Ovary (tissue), 9 donors: Measurements from ENCODE around the gene NDUFS4. TPM values are rescaled to one million over a fixed set of nuclear protein-coding genes. Genes with fewer than 3 reads are reported as not detected.
"Not testable (repeated sequence)": the region's sequence is repeated elsewhere in the genome, so short reads cannot be mapped to it uniquely, and the experiment has no call there.

Experiments
- DNase-seq, 5 donors: peaks; one replicate each; pipeline ENCODE4 v3.0.0-alpha.2; 2019 to 2020
- H3K27ac ChIP-seq, 2 donors: fragments of 200-600 bp; one replicate each; pipeline versions ENCODE4 v1.5.1 to v1.8.0; 2019 to 2022
- H3K27me3 ChIP-seq: fragments of 200-600 bp; one replicate; pipeline ENCODE4 v1.8.0; 2022
- H3K36me3 ChIP-seq: fragments of 200-600 bp; sonication (generic); one replicate; pipeline ENCODE4 v1.5.1; 2019
- H3K4me1 ChIP-seq: one replicate; pipeline ENCODE4 v1.8.1; 2013; ENCODE audit warnings: mild to moderate bottlenecking, moderate library complexity; ENCODE audit not compliant: insufficient read depth
- H3K4me3 ChIP-seq: fragments of 200-600 bp; sonication (generic); one replicate; pipeline ENCODE4 v1.5.1; 2017
- H3K9me3 ChIP-seq, 2 donors: fragments of 200-600 bp in 1 of 2; sonication (generic) in 1 of 2; one replicate each; pipeline versions ENCODE4 v1.5.1 to v1.8.1; 2013 to 2019; ENCODE audit warnings: mild to moderate bottlenecking in 1 of 2, moderate library complexity in 1 of 2
- CTCF ChIP-seq, 3 donors: fragments of 450-650 bp in 2 of 3; fragments of 200-600 bp in 1 of 3; IDR thresholded peaks; one replicate each; pipeline versions ENCODE4 v1.5.1 to v1.8.0; 2016 to 2022; ENCODE audit warnings: antibody characterized with exemption in 3 of 3, mild to moderate bottlenecking in 1 of 3
- EP300 ChIP-seq: sonication (generic); formaldehyde crosslinking; IDR thresholded peaks from one replicate; pipeline ENCODE4 v1.6.1; 2017; ENCODE audit warnings: antibody characterized with exemption
- POLR2A ChIP-seq: fragments of 450-650 bp; IDR thresholded peaks from one replicate; pipeline ENCODE4 v1.6.1; 2017; ENCODE audit warnings: antibody characterized with exemption, mild to moderate bottlenecking, moderate library complexity
- WGBS, 3 donors: extraction: QIAGEN DNeasy Blood & Tissue Kit in 1 of 3; methylation state at CpG; one replicate each; pipeline versions ENCODE4 v1.1.5 to v1.1.7; 2013 to 2017; 5-methylcytosine and 5-hydroxymethylcytosine counted together
- intact Hi-C, 4 donors: fragments of 100-400 bp; cut with DNase I; formaldehyde crosslinking; loops; one replicate each; pipeline versions ENCODE4 v1.11.0 to v1.15.1; 2022 to 2023
- polyA plus RNA-seq, 2 donors: library from polyadenylated mRNA; stranded (reverse); fragments of 200-250 nt in 1 of 2; fragments of 350-450 nt in 1 of 2; fragmentation: Illumina TruSeq in 1 of 2; extraction: RNeasy Lipid Tissue Mini Kit (QIAGEN cat#74804) in 1 of 2; gene quantifications; one replicate each; pipeline ENCODE4 v1.2.3, GENCODE V29; 2013 to 2014
- total RNA-seq, 7 donors: library from RNA; depleted of rRNA in 2 of 7; stranded (reverse); fragments of >200 nt in 2 of 7; fragmentation: NEBNext Ultra II Directional in 3 of 7; extraction: Animal tissue kit (Norgen Biotek cat#: 25700) in 3 of 7; gene quantifications; one replicate each; pipeline versions ENCODE4 v1.1.0 to v1.2.4, GENCODE V29; 2016 to 2023
- donor health status: DM: no; HTN: no; CAD: no; lungs with moderate emphysema.
- donor health status: DM: no; HTN: no; CAD: no.
- donor health status: Bipolar disorder and iron deficiency.
- donor health status: DM: yes; HTN: yes; CAD: no.
- donor health status: DM: no; HTN: no; CAD: no.
- donor health status: DM: yes; HTN: yes; CAD: no.

NDUFS4 gene
- total and polyA plus RNA-seq, 9 donors, result 75.1 to 145 (median 101) TPM

- no peak for TF ChIP-seq CTCF (IDR thresholded peaks at IDR 0.05)
- no peak for TF ChIP-seq EP300
- TF ChIP-seq POLR2A, result no peak
- H3K9me3 ChIP-seq, result no peaks in the 10 kb centered on the region
- no peak overlapping the region for H3K4me3 ChIP-seq
- H3K36me3 ChIP-seq, result no peaks in the 10 kb centered on the region
- no peak overlapping the region for H3K27ac ChIP-seq
- no peaks in the 10 kb centered on the region for H3K27me3 ChIP-seq
- WGBS, 3 donors, result 14 to 20% (median 15%) methylated on average over 3 of the region's 3 CpGs
- intact Hi-C loops, result no loop called here
- peaks cover 4% of the 10 kb centered on the region for H3K4me1 ChIP-seq
- no peak for DNase-seq
These were observed 81.6 kb downstream of the NDUFS4 start for GRCh38 chr5:53642061-53642460.

DNA sequence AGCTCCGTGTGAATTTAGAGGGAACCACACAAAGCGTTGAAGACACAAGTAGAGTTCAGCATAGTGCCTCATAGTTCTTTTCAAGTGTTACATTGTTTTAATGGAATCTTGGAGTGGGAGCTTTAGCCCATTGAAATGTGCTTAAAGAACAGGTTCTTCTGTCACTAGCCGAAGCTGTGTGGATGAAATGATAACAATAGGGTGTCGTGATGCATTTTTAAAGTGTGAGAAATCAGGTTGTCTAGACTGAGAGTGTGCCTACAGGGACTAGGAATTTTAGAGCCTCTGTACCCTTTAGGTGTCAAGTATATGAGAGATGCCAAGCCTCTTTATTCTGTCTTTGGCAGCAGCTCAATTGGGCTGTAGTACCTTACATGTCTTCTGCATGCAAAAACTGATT is 83.0 kb downstream of the NDUFS4 start:
- DNase-seq, result no peak
- 95 to 97% (median 96%) methylated on average over 4 of the region's 4 CpGs for WGBS, 3 donors
- H3K27me3 ChIP-seq, result no peaks in the 10 kb centered on the region
- intact Hi-C loops, result no loop called here
- no peak for TF ChIP-seq POLR2A
- no peak for TF ChIP-seq CTCF (IDR thresholded peaks at IDR 0.05)
- TF ChIP-seq EP300, result no peak
- H3K4me1 ChIP-seq, result peaks cover 4% of the 10 kb centered on the region
- H3K27ac ChIP-seq, result no peak overlapping the region
- no peaks in the 10 kb centered on the region for H3K36me3 ChIP-seq
- H3K9me3 ChIP-seq, result no peaks in the 10 kb centered on the region
- H3K4me3 ChIP-seq, result no peak overlapping the region

DNA sequence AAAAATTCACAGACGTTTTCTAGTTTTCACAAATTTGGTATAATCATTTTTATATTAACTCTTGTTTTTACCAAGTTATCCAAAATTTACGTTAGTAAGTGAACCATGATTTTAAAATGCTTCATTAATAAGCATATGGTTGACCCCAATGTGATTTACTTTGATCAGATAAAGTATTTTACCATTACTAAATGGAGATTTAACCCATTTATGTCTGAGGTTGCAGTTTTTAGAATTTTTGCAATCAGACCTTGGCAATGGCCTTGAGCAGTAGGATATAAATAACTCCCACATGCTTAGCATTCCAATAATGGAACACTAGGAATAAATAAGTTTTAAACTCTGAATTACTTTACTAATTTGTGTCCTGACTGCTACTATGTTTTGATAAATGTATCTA is 84.6 kb downstream of the NDUFS4 start:
- TF ChIP-seq EP300 (no peak), CTCF (IDR thresholded peaks at IDR 0.05) (no peak), POLR2A (no peak)
- Histone ChIP-seq H3K4me3 (no peak overlapping the region), H3K27me3 (no peaks in the 10 kb centered on the region), H3K9me3 (no peaks in the 10 kb centered on the region), H3K27ac (no peak overlapping the region), H3K4me1 (peaks cover 4% of the 10 kb centered on the region), H3K36me3 (no peaks in the 10 kb centered on the region)
- 22 to 47% (median 37%) methylated on average over 2 of the region's 2 CpGs for WGBS, 3 donors
- intact Hi-C loops, result no loop called here
- DNase-seq, result no peak

GRCh38 chr5:53649352-53649751 is 88.9 kb downstream of the NDUFS4 start:
- WGBS, 3 donors, result 96 to 100% (median 100%) methylated on average over 2 of the region's 2 CpGs
- Histone ChIP-seq H3K4me3 (no peak overlapping the region), H3K9me3 (no peaks in the 10 kb centered on the region), H3K27ac (no peak overlapping the region), H3K27me3 (no peaks in the 10 kb centered on the region), H3K36me3 (no peaks in the 10 kb centered on the region), H3K4me1 (no peaks in the 10 kb centered on the region)
- intact Hi-C loops, result no loop called here
- no peak for DNase-seq
- TF ChIP-seq POLR2A (no peak), EP300 (no peak), CTCF (IDR thresholded peaks at IDR 0.05) (no peak)

DNA sequence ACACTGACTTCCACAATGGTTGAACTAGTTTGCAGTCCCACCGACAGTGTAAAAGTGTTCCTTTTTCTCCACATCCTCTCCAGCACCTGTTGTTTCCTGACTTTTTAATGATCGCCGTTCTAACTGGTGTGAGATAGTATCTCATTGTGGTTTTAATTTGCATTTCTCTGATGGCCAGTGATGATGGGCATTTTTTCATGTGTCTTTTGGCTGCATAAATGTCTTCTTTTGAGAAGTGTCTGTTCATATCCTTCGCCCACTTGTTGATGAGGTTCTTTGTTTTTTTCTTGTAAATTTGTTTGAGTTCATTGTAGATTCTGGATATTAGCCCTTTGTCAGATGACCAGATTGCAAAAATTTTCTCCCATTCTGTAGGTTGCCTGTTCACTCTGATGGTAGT is 100.1 kb downstream of the NDUFS4 start:
- H3K36me3 ChIP-seq, H3K27ac ChIP-seq, DNase-seq, H3K9me3 ChIP-seq, intact Hi-C loops, H3K4me1 ChIP-seq, H3K4me3 ChIP-seq, H3K27me3 ChIP-seq: not testable (repeated sequence)
- WGBS, 3 donors, result 96 to 100% (median 96%) methylated on average over 4 of the region's 4 CpGs

DNA sequence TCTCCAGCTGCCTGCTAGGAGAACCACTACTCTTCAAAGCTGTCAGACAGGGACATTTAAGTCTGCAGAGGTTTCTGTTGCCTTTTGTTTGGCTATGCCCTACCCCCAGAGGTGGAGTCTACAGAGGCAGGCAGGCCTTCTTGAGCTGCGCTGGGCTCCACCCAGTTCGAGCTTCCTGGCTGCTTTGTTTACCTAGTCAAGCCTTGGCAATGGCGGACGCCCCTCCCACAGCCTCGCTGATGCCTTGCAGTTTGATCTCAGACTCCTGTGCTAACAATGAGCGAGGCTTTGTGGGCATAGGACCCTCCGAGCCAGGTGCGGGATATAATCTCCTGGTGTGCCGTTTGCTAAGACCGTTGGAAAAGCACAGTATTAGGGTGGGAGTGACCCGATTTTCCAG is 104.9 kb downstream of the NDUFS4 start:
- H3K36me3 ChIP-seq, H3K9me3 ChIP-seq, H3K4me3 ChIP-seq, H3K27ac ChIP-seq, H3K27me3 ChIP-seq, DNase-seq, H3K4me1 ChIP-seq, intact Hi-C loops: not testable (repeated sequence)
- WGBS, 3 donors, result 87 to 99% (median 95%) methylated on average over 10 to 11 of the region's 11 CpGs
